Memory B cell (primary cell): Measurements from ENCODE around the gene AHNAK2.
A peak's percentile ranks its signal among the peaks of the same experiment; 100 is the strongest.
"Not testable (repeated sequence)": the region's sequence is repeated elsewhere in the genome, so short reads cannot be mapped to it uniquely, and the experiment has no call there.

Source experiments
- ATAC-seq: fragments of 150-1000 bp; cut with Tn5 transposase; 2 replicates; pipeline ENCODE4 v1.10.0; 2021; ENCODE audit warnings: low read depth, mild to moderate bottlenecking, moderate library complexity
- DNase-seq, 2 donors: peaks; one replicate each; pipeline ENCODE4 v3.0.0; 2022; ENCODE audit warnings: low spot score in 2 of 2
- H3K27ac Mint-ChIP-seq: one replicate; pipeline ENCODE4 v1.8.0; 2022; ENCODE audit warnings: mild to moderate bottlenecking, moderate library complexity, mixed read lengths
- H3K27me3 Mint-ChIP-seq: one replicate; pipeline ENCODE4 v1.8.0; 2022; ENCODE audit warnings: mixed read lengths
- H3K36me3 Mint-ChIP-seq: one replicate; pipeline ENCODE4 v1.8.0; 2022; ENCODE audit warnings: mild to moderate bottlenecking, mixed read lengths
- H3K4me1 Mint-ChIP-seq: one replicate; pipeline ENCODE4 v1.8.0; 2022; ENCODE audit warnings: mixed read lengths
- H3K4me3 Mint-ChIP-seq: one replicate; pipeline ENCODE4 v1.8.0; 2022; ENCODE audit warnings: mild to moderate bottlenecking, moderate library complexity, mixed read lengths
- H3K9me3 Mint-ChIP-seq: one replicate; pipeline ENCODE4 v1.8.0; 2022; ENCODE audit warnings: mixed read lengths

The AHNAK2 gene

DNA sequence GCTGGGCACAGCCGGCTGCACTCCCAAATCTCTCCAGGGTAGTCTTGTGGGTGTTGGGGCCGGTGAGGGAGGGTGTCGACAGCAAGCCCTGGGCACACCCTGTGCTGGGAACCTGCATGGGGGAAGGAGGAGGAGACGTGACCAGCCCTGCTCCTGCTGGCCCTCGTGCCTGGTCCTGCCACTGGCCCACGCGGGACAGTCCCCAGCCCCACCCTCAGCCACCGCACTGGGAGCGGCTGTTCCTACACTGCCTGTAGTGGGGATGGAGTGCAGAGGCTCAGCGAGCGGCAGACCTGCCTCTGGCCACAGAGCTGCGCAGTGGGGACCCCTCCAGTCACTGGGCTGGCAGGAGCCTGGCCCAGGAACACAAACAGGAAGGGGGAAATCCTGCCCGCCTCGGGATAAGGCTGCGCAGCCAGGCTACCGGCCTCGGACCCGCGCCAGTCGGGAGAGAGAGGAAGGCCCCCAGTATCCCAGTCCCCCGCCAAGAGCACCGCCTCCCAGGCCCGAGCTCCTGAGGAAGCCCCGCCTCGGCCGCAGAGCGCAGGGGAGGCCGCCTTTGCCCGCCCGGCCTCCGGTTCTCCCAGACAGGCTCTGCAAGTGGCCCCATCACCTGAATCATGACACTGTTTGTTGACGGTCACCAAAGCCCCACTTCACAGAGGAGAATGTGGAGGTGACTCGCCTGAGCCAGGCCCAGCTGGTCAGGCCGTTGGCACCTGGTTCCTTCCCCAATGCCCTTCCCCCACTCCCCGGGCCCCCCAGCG lies 10.6 kb downstream of the AHNAK2 start:
- Mint-ChIP-seq H3K4me1 (peaks cover 9% of the 10 kb centered on the region), H3K4me3 (no peak overlapping the region), H3K36me3 (no peaks in the 10 kb centered on the region), H3K27ac (no peak overlapping the region), H3K9me3 (no peaks in the 10 kb centered on the region), H3K27me3 (peaks cover 12% of the 10 kb centered on the region)
- no peak for DNase-seq
- ATAC-seq, result peak; percentile 22

DNA sequence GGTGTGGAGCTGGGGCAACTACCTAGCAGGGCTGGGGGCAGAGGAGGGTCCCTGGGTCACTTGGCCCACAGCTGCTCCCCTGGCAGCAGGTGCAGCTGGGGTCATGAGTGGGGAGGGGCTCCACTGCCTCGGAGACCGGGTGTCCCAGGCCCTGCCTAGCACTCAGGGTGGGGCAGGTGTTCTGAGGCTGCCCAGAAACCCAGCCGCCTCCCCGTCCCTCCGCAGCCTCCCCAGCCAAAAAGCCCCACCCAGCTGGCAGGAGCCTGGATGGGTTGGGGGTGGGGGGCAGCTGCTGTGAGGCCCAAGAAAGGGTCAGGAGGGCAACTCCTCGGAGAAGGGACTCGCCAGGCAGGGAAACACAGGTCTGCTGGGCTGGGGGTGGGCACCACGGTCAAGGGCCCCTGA lies 11.2 kb downstream of the AHNAK2 start:
- no peaks in the 10 kb centered on the region for H3K9me3 Mint-ChIP-seq
- H3K36me3 Mint-ChIP-seq, result no peaks in the 10 kb centered on the region
- H3K27ac Mint-ChIP-seq, result no peak overlapping the region
- peaks cover 12% of the 10 kb centered on the region for H3K27me3 Mint-ChIP-seq
- peaks cover 9% of the 10 kb centered on the region for H3K4me1 Mint-ChIP-seq
- H3K4me3 Mint-ChIP-seq, result no peak overlapping the region
- DNase-seq (no peak), ATAC-seq (no peak)

DNA sequence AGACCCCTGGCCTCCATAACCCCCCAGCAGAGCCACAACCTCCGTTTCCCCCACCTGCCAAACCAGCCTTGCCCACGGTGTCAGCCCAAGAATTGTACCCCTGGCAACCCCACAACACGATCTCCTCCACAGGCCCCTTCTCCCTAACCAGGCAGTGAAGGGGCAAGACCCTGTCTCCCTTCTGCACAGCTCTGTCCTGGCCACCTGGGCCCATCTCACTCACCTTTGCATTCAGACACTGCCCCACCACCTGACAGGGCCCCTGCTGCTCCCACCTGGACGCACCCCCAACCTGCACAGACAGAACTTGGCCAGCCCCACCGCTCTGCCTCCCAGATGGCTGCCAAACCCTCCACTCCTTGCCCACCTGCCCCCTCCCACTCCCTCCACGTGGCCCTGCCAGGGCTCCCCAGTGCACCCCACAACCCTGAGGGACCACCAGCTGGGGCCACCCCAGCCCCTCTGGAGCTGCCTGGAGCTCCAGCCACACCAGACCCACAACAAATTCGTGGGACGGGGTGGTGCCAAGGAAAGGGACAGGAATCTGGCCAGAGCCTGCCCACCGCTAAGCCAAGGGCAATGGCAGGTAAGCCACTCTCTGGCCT lies 11.8 kb downstream of the AHNAK2 start:
- H3K4me1 Mint-ChIP-seq, result peaks cover 9% of the 10 kb centered on the region
- H3K27me3 Mint-ChIP-seq, result peaks cover 8% of the 10 kb centered on the region
- ATAC-seq (no peak), DNase-seq (no peak)
- no peaks in the 10 kb centered on the region for H3K9me3 Mint-ChIP-seq
- H3K27ac Mint-ChIP-seq, result no peak overlapping the region
- H3K36me3 Mint-ChIP-seq, result no peaks in the 10 kb centered on the region
- no peak overlapping the region for H3K4me3 Mint-ChIP-seq

DNA sequence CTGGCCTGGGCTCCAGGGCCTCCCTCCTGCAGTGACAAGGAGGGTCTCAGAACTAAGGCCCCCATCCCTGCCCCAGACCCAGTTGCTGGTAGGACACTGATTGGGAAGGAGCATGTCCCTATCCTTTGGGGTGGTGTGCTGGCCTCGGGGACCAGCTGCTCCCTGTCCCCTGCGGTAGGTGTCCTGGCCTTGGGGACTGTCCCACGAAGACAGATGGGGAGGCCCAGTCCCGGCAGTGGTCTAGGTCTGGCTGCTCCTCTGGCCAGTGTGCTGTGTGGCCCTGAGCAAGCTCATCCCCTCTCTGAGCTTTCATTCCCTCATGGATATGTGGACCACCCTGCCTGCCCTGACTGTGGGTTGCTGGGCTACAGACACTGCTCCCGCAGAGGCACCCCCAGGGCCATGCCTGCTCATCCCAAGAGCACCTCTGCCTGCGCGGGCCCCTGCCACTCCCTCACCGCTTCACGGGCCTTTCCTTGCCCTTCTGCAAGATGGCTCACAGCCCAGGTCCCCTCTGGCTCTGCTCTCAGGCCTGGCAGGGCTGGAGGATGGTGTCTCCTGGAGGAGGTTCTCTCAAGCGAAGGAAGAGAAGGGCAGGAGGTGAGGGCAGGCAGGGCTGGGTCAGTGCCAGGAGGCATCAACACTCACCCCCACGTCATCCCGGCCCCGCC lies 12.5 kb downstream of the AHNAK2 start:
- Mint-ChIP-seq H3K27me3 (peaks cover 7% of the 10 kb centered on the region), H3K4me3 (no peak overlapping the region), H3K36me3 (no peaks in the 10 kb centered on the region), H3K27ac (no peak overlapping the region), H3K9me3 (no peaks in the 10 kb centered on the region), H3K4me1 (peaks cover 9% of the 10 kb centered on the region)
- DNase-seq, result no peak
- ATAC-seq, result no peak

DNA sequence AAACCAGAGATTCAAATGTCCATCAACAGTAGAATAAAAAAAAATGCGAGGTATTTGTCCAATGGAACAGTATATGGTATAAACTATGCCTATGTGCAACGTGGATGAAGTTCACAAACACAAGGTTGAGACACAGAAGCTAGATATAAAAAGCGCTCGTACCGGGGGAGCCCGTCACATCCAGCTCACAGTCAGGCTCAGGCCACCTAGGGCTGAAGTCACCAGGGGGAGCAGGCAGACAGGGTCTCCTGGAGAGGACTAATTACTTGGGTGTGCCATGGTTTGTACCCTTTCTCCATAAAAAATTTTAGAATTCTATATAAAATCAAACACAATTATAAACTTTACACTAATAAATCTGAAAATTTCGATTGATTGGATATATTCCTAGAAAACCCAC lies 13.6 kb downstream of the AHNAK2 start:
- H3K36me3 Mint-ChIP-seq, result no peaks in the 10 kb centered on the region
- peaks cover 9% of the 10 kb centered on the region for H3K4me1 Mint-ChIP-seq
- ATAC-seq (no peak), DNase-seq (no peak)
- H3K27me3 Mint-ChIP-seq, result peaks cover 10% of the 10 kb centered on the region
- H3K4me3 Mint-ChIP-seq, result no peak overlapping the region
- H3K9me3 Mint-ChIP-seq, result no peaks in the 10 kb centered on the region
- H3K27ac Mint-ChIP-seq, result no peak overlapping the region

DNA sequence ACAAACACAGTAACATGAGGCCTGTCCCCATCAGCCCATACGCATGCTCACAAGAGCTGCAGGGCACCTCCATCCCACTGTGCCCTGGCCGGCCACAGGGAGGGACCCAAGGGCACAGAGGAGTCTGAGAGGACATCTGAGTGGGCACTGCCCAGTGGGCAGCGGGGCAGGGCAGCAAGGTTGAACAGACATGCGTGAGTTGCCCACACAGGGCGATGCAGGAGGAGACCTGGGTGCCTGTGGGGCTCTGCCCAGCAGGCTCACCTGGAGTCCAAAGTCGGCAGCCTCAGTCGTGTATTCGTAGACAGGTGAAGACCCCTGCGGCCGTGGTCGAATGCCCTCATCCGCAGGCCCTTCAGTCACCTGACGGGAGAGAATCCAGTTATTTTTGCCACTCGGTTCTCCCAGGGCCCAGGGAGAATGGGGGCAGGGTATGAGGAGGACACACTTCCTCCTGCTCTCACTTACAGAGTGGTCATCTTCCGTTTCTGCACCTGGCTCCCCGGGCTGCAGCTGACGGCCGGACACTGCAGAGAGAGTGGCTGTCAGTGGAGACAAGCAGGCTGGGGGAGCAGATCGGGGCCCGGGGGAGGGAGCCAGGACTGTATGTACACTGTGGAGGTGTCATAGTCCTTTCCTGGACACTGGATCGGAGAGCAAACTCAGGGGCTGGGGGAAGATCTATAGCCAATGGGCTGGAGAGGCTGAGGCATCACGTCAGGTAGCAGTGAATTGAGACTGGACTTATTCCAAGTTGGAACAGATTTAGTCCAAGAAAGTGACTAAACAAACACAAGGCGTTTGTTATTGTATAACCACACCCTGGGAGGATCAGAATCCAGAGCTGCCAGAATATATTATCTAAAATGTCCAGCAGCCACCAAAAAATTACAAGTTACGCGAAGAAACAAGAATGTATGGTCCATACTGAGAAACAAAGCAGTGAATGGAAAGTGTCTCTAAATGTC lies 20.7 kb downstream of the AHNAK2 start:
- peaks cover 5% of the 10 kb centered on the region for H3K4me1 Mint-ChIP-seq
- H3K4me3 Mint-ChIP-seq, result no peak overlapping the region
- DNase-seq (no peak), ATAC-seq (no peak)
- H3K36me3 Mint-ChIP-seq, result peaks cover 11% of the 10 kb centered on the region
- peaks cover 18% of the 10 kb centered on the region for H3K27me3 Mint-ChIP-seq
- H3K27ac Mint-ChIP-seq, result no peak overlapping the region
- H3K9me3 Mint-ChIP-seq, result no peaks in the 10 kb centered on the region

DNA sequence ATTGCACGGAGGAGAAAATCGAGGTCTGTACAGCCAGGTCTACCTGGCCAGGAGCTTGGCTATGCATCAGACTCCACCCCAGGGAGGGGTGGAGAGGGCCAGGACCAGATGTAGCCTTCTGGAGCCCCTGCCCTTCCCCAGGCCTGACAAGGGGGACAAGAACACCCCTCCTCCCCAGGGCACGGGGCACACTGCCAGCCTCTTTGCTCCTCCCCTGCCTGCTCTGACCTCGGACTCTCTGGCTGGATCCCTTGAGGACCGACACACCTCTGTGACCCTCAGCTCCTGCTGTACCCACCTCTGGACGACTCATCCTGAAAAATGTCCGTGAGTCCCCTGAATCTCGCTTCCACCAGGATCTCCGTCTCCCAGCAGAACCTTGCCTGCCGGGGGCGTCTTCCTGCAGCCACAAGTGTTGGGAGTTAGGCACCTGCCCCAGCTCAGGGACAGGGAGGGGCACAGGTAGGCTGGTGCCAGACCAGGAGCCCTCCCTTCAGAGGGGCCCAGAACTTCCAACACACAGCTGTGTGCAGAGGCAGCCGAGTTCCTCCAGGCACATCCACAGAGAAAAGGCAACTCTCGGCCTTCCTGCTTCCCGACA lies 21.8 kb downstream of the AHNAK2 start:
- Mint-ChIP-seq H3K9me3 (no peaks in the 10 kb centered on the region), H3K36me3 (peaks cover 11% of the 10 kb centered on the region), H3K27ac (no peak overlapping the region), H3K27me3 (peaks cover 18% of the 10 kb centered on the region), H3K4me3 (no peak overlapping the region), H3K4me1 (peaks cover 5% of the 10 kb centered on the region)
- DNase-seq (no peak), ATAC-seq (no peak)

DNA sequence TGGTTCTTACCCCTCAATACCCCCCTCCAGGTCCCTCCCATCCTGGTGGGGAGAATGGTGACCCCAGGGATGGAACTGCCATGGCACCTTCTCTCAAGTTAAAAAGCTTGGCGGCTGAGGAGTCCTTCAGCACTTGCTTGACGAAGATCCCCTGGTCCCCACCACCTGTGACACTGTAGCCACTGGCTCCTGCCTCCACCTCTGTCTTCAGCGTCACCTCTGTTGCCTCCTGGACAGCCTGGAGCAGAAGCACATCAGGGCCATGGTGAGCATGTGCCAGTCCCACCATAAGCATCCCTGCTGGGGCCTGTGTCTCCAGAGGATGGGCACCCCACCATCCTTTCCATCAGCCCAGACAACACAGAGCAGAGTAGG lies 22.8 kb downstream of the AHNAK2 start:
- H3K36me3 Mint-ChIP-seq, result peaks cover 11% of the 10 kb centered on the region
- ATAC-seq, result no peak
- DNase-seq, result no peak
- peaks cover 17% of the 10 kb centered on the region for H3K27me3 Mint-ChIP-seq
- no peaks in the 10 kb centered on the region for H3K9me3 Mint-ChIP-seq
- peaks cover 5% of the 10 kb centered on the region for H3K4me1 Mint-ChIP-seq
- H3K27ac Mint-ChIP-seq, result no peak overlapping the region
- no peak overlapping the region for H3K4me3 Mint-ChIP-seq

DNA sequence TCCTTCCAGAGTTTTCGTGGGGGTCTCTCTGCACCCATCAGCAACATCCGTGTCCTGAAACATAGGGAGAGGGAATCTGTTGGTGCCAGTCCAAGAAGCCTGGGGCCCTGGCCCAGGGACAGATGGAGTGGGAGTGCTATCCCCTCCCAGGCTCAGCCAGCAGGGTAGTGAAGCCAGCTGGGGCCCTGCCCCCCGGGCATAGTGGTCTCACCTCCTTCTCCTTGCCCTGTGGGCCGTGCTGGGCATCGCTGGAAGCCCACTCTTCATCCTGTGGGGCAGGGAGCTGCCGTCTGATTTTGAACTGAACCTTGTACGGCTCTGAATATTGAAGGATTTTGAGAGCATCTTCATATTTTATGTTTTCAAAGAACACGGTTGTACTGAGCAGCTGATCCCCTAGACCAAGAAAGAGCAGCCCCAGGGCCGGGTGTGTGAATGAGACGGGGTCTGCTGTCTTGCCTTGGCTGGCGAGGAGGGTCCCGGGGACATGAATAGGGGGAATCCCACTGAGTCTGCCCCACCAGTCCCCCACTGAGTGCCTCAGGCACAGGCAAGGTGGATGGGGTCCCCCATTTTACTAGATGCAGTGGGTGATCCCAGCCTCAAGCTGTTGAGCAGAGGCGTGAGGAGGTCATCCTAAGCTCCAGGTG lies 23.3 kb downstream of the AHNAK2 start:
- Mint-ChIP-seq H3K4me3 (no peak overlapping the region), H3K4me1 (peaks cover 5% of the 10 kb centered on the region), H3K36me3 (peaks cover 11% of the 10 kb centered on the region), H3K27ac (no peak overlapping the region), H3K27me3 (peaks cover 16% of the 10 kb centered on the region), H3K9me3 (no peaks in the 10 kb centered on the region)
- ATAC-seq (no peak), DNase-seq (no peak)

DNA sequence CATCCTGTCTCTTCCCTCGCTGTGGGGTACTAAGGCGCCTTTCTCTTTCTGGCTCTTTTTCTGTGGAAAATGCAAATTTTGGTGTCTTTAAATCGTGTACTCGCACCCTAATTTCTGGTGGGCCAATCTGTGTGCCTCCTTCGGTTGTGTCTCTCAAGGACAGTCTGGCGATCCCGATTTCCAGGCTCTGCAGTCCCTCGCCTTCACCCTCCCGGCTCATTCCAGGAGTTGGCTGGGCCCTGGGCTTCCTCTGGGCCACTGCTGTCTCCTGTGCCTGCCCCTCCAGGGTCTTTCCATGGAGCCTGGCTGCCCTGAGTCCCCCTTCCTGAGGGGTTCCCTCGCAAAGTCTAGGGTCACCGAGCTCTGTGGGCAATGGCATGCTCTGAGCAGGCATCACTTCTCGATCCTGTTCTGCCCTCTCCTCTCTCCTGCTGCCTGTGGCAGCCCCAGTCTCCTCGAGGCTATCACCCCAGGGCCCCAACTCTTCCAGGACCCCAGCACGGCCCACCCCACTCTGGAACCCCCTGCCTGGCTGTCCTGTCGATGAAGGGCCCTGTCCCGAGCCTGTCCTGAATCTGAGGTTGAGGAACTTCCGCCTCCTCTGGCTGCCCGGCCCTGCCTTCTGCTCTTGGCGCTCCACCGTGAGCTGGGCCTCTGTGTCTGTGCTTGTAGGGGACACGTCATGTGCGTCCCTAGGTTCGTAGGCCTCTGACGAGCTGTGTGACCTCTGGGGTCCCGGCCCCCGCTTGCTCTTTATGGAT lies 24.1 kb downstream of the AHNAK2 start:
- Mint-ChIP-seq H3K36me3 (peaks cover 11% of the 10 kb centered on the region), H3K4me1 (peaks cover 5% of the 10 kb centered on the region), H3K27me3 (peaks cover 16% of the 10 kb centered on the region), H3K4me3 (no peak overlapping the region), H3K9me3 (no peaks in the 10 kb centered on the region), H3K27ac (no peak overlapping the region)
- ATAC-seq, result no peak
- no peak for DNase-seq

DNA sequence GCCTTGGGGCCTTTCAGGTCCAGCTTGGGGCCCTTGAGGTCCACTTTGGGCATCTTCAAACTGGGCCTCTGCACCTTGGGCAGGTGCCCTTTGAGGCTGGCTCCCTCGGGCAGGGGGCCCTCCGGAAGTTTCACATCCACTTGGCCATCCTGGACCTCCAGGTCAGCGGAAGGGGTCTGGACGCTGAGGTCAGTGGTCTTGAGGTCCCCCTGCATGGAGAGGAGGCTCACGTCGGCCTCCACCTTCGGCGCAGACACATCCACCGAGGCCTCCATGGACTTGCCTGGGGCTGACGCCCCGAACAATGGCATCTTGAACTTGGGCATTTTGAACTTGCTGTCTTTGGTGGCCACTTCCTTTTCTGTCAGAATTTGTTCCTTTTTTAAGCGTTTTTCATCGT lies 25.1 kb downstream of the AHNAK2 start:
- no peak for ATAC-seq
- DNase-seq, result no peak
- Mint-ChIP-seq H3K4me3 (no peak overlapping the region), H3K27me3 (peaks cover 13% of the 10 kb centered on the region), H3K27ac (no peak overlapping the region), H3K36me3 (peaks cover 9% of the 10 kb centered on the region), H3K4me1 (peaks cover 5% of the 10 kb centered on the region), H3K9me3 (no peaks in the 10 kb centered on the region)

DNA sequence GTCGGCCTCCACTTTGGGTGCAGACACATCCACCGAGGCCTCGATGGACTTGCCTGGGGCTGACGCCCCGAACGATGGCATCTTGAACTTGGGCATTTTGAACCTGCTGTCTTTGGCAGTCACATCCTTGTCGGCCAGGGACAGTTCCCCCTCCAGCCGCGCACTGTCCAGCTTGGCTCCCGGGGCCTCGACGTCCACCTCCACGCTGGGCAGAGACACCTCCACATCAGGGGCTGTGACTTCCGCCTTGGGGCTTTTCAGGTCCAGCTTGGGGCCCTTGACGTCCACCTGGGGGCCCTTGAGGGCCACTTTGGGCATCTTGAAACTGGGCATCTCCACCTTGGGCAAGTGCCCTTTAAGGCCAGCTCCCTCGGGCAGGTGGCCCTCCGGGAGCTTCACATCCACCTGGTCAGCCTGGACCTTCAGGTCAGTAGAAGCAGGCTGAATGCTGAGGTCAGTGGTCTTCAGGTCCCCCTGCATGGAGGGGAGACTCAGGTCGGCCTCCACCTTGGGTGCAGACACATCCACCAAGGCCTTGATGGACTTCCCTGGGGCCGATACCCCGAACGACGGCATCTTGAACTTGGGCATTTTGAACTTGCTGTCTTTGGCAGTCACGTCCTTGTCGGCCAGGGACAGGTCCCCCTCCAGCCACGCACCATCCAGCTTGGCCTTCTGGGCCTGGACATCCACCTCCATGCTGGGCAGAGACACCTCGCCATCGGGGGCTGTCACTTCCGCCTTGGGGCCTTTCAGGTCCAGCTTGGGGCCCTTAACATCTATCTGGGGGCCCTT lies 26.1 kb downstream of the AHNAK2 start:
- not testable (repeated sequence) for DNase-seq, H3K4me3 Mint-ChIP-seq, H3K4me1 Mint-ChIP-seq, H3K27me3 Mint-ChIP-seq, H3K9me3 Mint-ChIP-seq, H3K36me3 Mint-ChIP-seq, H3K27ac Mint-ChIP-seq, ATAC-seq
